HG03439 (cell line): ENCODE measurements around the gene DOK5.
"Not testable (repeated sequence)": the region's sequence is repeated elsewhere in the genome, so short reads cannot be mapped to it uniquely, and the experiment has no call there.

Source experiments
- ATAC-seq: cut with Tn5 transposase; IDR thresholded peaks from one replicate; pipeline ENCODE4 v1.9.1; 2021; ENCODE audit warnings: mild to moderate bottlenecking, moderate library complexity; ENCODE audit not compliant: unreplicated experiment

DOK5 gene

DNA sequence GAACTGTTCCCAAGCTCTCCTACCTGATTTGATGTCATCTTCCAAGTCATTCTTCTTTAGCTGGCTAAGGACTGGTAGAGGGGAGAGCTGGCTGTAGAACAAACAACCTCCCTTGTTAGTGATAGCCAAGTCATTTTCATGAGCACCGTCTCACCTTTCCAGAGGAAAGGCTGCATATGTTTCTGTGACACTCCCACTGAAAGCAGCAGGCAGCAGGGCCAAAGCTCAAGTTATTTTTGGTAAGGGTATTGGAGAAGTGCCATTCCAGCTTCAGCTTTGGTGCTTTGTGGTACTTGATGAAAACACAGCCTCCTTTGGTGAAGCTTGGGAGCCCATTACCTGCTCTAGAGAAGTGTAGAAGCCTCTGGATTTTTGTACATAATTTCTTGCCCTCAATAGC lies 5.4 kb upstream of the DOK5 start:
- ATAC-seq = no peak

GRCh38 chr20:54470697-54471096 lies 4.7 kb upstream of the DOK5 start:
- ATAC-seq = no peak

DNA sequence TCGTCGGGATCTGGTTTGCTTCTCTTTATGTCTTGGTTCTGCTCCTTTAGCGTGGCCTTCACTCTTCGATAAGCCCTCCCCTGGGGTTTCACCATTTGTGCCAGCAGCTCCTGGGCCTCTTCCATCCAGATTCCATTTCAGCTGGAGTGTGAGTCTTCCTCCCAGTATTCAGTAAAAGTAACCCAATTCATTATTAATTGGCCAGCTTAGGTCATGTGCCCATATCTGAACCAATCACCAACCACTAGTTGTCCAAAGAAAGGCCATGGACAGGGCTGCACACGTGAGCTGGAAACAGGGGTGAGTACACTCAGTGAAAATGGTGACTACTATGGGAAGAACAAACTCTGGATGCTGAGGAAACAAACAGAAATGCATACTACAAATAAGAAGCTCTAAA lies 2.8 kb upstream of the DOK5 start:
- no peak for ATAC-seq

DNA sequence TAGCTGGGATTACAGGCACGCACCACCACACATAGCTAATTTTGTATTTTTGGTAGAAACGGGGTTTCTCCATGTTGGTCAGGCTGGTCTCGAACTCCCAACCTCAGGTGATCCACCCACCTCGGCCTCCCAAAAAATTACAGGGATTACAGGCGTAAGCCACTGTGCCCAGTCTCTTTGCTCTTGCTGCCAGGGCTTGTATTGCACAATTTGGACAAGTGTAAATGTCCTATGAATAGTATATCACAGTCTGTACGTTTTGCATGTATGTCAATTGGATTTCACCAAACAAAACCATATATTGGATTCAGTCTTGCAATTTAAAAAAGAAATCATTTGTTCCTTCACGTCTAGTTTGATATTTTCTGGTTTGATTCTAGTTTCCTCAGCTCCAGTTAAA lies 2.1 kb upstream of the DOK5 start:
- no peak for ATAC-seq

GRCh38 chr20:54474046-54474445 lies 1.3 kb upstream of the DOK5 start:
- no peak for ATAC-seq

DNA sequence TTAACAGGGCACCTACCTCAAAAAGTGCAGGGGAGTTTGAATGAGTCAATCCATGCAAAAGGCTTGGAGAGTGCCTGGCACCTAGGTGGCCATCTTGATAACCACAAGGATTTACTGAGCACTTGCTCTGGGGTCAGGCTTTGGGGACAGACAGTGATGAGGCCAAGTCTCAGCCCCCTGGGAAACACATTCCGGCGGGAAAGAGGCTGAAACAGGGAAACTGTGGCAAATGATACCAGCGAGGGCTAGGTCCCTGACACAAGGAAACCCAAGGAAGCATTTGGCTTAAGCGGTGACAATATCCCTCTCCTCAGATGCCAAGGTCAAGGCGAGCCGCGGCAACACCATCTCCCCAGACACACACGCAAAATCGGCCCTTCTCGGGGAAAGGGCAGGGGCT lies 527 bp upstream of the DOK5 start:
- no peak for ATAC-seq

GRCh38 chr20:54476169-54477009 lies 996 bp downstream of the DOK5 start:
- ATAC-seq = no peak

DNA sequence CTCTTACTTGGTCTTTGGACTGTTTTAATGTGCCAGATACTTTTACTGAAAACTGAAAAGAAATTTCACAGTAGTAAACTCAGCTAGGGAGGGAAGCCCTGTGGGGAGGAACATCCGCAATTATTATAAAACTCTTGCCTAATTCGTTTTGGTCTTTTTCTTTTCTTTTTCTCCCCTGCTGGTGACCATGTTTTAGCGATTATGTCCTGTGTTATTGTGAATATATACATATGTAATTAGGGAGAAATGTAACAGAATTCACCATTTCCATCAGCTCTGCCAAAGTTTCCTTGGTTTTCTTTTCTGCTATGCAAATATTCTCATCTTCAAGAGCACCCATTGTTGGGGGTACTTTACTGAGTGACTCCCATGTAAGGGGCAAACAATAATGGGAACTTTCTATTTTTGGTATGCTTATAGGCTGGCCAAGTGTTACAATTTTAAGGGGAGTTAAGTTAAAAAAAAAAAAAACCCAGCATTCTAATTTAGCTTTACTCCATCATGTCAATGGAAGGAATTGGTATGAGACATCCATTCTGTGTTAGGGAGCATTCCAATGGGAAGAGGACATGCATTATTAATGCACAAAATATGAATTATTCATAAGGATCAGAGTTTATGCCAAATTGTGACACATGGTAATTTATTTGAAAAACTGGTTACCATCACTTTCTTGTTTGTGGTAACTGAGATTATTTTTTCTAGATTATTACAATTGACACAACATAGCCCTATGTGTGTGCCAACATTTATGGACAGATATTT lies 2.0 kb downstream of the DOK5 start:
- ATAC-seq = no peak

GRCh38 chr20:54479138-54479906 lies 3.9 kb downstream of the DOK5 start:
- no peak for ATAC-seq

DNA sequence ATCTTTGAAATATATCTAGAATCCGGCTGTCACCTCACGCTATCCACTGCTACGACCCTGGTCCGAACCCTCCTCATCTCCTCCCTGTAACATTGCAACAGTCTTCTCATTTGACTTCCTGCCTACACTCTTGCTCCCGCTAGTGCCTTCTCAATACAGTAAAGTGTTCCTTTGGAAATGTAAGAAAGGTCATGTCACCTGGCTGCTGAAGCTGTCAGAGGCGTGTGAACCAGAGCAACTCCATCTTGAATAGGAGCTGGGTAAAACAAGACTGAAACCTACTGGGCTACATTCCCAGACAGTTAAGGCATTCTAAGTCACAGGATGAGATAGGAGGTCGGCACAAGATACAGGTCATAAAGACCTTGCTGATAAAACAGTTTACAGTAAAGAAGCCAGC lies 4.5 kb downstream of the DOK5 start:
- not testable (repeated sequence) for ATAC-seq

GRCh38 chr20:54481442-54481841 lies 6.0 kb downstream of the DOK5 start:
- ATAC-seq = no peak

GRCh38 chr20:54485631-54486030 lies 10.2 kb downstream of the DOK5 start:
- ATAC-seq = no peak

DNA sequence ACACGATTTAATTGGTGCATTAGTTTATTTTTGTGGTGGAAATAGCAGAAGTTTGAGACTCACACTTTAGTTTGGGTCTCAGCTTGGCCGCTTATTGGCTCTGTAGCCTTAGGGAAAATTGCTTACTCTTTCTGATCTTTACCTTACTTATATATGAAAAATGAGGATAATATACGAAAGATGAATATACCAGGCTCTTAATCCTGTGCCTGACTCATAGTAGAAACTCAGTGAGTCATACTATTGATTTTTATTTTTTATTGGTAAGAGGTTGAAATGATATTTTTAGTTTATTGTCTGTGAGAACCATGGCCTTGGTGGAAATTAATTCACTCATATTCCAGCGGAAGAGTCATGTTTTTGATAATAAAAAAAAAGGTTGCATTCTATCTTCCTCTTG lies 11.2 kb downstream of the DOK5 start:
- no peak for ATAC-seq

DNA sequence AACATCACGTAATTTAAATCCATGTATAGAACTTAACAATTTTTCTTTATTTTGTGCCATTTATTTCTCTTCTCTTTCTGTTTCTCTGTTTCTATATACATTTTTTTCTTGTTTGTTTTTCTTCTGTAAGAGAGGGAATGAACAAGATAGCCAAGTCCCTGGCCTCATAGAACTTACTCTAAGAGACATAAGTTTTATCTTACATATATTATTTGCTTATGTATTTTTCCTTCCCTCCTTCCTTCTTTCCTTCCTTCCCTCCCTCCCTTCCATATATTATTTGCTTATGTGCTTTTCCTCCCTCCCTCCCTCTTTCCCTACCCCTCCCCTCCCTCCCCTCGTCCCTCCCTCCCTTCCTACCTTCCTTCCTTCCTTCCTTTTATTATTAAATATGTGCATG lies 13.0 kb downstream of the DOK5 start:
- ATAC-seq = no peak

DNA sequence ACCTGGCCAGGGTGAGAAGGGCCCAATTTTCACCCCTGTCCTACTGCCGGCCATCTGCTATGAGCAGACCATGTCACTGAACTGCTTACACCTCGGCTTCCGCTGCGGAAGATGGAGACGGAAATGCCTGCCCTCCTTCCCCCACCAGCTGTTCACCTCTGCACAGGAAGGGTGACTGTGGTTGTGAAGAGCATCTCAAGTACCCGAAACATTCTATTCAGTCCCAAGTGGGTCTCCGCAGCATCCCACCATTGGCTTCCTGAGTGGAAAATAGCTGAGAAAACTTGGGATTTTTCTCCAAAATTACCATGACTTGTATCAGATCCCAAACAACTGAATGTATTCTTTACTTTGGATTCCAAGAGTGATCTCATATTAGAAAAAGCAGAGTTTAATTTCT lies 16.1 kb downstream of the DOK5 start:
- ATAC-seq = no peak

- ATAC-seq = no peak
These were observed 19.1 kb downstream of the DOK5 start for GRCh38 chr20:54494303-54495006.

GRCh38 chr20:54497931-54498718 lies 22.7 kb downstream of the DOK5 start:
- no peak for ATAC-seq

DNA sequence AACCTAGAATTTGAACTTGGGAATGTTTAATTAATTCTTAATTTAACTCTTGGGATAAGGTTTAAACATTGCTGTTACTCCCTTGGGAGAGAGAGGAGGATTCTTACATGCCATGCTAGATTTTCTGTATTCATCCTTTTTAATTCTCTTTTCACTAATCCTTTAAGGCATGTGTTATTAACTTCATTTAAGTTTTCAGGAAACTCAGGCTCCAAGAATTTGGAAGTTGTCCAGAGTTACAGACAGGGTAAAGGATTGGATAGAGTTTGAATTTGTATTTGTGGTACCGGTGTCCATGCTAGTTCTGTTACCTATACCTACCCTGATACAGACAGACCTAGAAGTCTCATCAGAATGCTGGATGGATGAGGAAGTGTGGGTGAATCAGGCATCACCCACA lies 23.7 kb downstream of the DOK5 start:
- ATAC-seq = no peak

- ATAC-seq = no peak
These were observed 26.8 kb downstream of the DOK5 start for GRCh38 chr20:54502179-54502578.

- ATAC-seq = no peak
These were observed 31.2 kb downstream of the DOK5 start for GRCh38 chr20:54506643-54507042.
